ENCODE data around the gene BCAT1.

DNA sequence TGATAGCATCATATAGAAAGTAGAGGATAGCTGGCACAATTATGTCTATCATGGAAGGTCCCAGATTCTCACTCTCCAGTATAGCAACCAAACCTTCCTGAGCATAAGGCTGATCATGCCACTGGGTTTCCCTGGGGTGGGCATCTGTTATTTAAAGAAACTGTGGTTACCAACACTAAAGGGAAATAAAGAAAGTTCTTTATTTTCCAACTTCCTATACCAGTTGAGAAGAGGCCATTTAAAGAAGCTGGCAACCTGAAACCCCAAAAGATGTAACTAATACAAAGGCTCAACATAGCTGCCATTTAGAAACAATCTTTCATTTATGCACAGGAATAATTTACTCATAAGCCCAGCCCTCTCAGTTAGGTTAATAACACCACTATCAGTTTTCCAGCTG, 3.1 kb downstream of the BCAT1 start:
- TF ChIP-seq, protein P1, sequence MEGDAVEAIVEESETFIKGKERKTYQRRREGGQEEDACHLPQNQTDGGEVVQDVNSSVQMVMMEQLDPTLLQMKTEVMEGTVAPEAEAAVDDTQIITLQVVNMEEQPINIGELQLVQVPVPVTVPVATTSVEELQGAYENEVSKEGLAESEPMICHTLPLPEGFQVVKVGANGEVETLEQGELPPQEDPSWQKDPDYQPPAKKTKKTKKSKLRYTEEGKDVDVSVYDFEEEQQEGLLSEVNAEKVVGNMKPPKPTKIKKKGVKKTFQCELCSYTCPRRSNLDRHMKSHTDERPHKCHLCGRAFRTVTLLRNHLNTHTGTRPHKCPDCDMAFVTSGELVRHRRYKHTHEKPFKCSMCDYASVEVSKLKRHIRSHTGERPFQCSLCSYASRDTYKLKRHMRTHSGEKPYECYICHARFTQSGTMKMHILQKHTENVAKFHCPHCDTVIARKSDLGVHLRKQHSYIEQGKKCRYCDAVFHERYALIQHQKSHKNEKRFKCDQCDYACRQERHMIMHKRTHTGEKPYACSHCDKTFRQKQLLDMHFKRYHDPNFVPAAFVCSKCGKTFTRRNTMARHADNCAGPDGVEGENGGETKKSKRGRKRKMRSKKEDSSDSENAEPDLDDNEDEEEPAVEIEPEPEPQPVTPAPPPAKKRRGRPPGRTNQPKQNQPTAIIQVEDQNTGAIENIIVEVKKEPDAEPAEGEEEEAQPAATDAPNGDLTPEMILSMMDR (IDR thresholded peaks at IDR 0.05; ENCODE audit: low read depth, low read length, poor library complexity, severe bottlenecking) = no peak
- no peak for TF ChIP-seq EZH2phosphoT487 (IDR thresholded peaks at IDR 0.05; ENCODE audit: borderline replicate concordance, low read length)

Data from DOHH2 (cell line).